Globus pallidus (tissue), 1 donor: Measurements from ENCODE around the gene LARGE1.

ENCODE experiments used
- DNase-seq: peaks from one replicate; pipeline ENCODE4 v3.0.0-alpha.2; 2015; ENCODE audit warnings: low spot score

Gene LARGE1

GRCh38 chr22:33819743-33820142 lies 100.5 kb downstream of the LARGE1 start:
- no peak for DNase-seq

- DNase-seq, result no peak
These were observed 102.7 kb downstream of the LARGE1 start for GRCh38 chr22:33817512-33818127.

- no peak for DNase-seq
These were observed 107.8 kb downstream of the LARGE1 start for GRCh38 chr22:33812360-33812977.

- DNase-seq, result no peak
These were observed 108.6 kb downstream of the LARGE1 start for GRCh38 chr22:33811686-33812085.

GRCh38 chr22:33811208-33811607 lies 109.1 kb downstream of the LARGE1 start:
- no peak for DNase-seq

- DNase-seq, result no peak
These were observed 112.8 kb downstream of the LARGE1 start for GRCh38 chr22:33807470-33807869.

GRCh38 chr22:33806191-33806590 lies 114.1 kb downstream of the LARGE1 start:
- DNase-seq, result no peak

- no peak for DNase-seq
These were observed 116.6 kb downstream of the LARGE1 start for GRCh38 chr22:33803371-33804282.

- no peak for DNase-seq
These were observed 121.9 kb downstream of the LARGE1 start for GRCh38 chr22:33798401-33798800.

- no peak for DNase-seq
These were observed 123.8 kb downstream of the LARGE1 start for GRCh38 chr22:33796494-33796893.

GRCh38 chr22:33793475-33793874 lies 126.8 kb downstream of the LARGE1 start:
- DNase-seq, result no peak

GRCh38 chr22:33792832-33793231 lies 127.4 kb downstream of the LARGE1 start:
- DNase-seq, result no peak

GRCh38 chr22:33789690-33790253 lies 130.5 kb downstream of the LARGE1 start:
- DNase-seq, result no peak

GRCh38 chr22:33788927-33789326 lies 131.3 kb downstream of the LARGE1 start:
- no peak for DNase-seq

- no peak for DNase-seq
These were observed 132.4 kb downstream of the LARGE1 start for GRCh38 chr22:33787645-33788456.

GRCh38 chr22:33786149-33786548 lies 134.1 kb downstream of the LARGE1 start:
- DNase-seq, result no peak

- no peak for DNase-seq
These were observed 134.8 kb downstream of the LARGE1 start for GRCh38 chr22:33785283-33785968.

- no peak for DNase-seq
These were observed 138.9 kb downstream of the LARGE1 start for GRCh38 chr22:33781411-33781810.

- no peak for DNase-seq
These were observed 139.6 kb downstream of the LARGE1 start for GRCh38 chr22:33780531-33781136.

- no peak for DNase-seq
These were observed 141.0 kb downstream of the LARGE1 start for GRCh38 chr22:33779243-33779642.

- no peak for DNase-seq
These were observed 143.8 kb downstream of the LARGE1 start for GRCh38 chr22:33776491-33776890.
